Measurements from ENCODE around the gene ZNRF2.

The ZNRF2 gene

DNA sequence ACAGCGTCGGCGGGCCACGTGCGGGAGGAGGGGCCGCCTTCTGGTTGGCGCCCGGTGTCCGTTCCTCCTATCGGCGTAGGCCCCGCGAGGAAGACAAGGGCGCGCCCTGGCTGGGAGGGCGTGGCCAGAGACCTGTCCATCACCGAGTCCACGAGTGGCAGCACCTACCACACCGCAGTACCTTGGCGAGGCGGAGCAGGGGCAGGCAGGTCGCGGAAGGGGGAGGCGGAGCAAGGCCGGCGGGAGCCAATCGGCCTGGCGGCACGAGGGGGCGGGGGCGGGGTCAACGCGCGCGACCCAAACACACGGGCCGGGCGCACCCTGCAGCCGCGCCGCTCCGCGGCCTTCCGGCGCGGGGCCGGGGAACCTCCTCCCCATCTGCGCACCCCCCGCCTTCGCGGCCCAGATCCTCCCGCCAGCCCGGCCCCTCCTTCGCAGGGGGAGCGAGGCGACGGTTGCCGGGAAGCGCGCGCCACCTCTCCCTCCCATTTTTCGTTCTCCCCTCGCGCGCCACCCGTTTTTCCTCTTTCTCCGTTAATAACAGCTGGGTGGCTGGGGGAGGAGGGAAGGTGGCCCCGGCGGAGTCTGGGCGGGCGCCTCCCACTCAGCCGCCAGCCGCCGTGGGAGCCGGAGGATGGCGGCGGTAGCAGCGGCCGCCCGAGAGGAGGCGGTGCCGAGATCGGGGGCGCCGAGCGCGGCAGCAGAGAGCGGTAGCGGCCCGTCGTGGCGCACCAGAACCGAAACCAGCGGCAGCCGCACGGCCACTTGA lies at the start of gene ZNRF2:
Gene ZNRF2, plus strand, starts transcription at position 300 of the 769 bp plus-strand sequence. CDS start 761 bp downstream, outside the sequence.
- peak; percentile 92 to 98 for DNase-seq (ENCODE audit: low read depth in 2 of 2, low spot score in 1 of 2)

DNA sequence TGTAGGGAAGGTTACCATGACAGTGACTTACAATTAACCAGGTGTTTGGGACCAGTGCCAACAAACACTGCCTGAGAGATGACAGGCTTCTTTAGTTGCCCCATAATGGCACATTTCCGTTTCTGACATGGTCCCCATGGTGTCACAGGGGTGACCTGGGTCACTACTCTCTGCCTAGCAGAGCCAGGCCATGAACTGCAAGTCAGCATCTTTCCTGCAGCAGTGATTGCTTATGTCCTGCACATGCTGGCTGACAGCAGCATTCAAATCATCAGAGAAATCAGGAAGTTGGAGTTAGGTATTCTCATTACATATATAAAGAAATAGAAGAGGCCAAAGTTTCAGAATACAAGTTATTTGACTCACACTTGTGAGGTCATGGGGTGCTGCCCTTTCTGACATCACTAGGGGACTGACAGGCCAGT lies 47.1 kb upstream of the ZNRF2 start:
- no peak for DNase-seq (ENCODE audit: low read depth in 2 of 2, low spot score in 1 of 2)

DNA sequence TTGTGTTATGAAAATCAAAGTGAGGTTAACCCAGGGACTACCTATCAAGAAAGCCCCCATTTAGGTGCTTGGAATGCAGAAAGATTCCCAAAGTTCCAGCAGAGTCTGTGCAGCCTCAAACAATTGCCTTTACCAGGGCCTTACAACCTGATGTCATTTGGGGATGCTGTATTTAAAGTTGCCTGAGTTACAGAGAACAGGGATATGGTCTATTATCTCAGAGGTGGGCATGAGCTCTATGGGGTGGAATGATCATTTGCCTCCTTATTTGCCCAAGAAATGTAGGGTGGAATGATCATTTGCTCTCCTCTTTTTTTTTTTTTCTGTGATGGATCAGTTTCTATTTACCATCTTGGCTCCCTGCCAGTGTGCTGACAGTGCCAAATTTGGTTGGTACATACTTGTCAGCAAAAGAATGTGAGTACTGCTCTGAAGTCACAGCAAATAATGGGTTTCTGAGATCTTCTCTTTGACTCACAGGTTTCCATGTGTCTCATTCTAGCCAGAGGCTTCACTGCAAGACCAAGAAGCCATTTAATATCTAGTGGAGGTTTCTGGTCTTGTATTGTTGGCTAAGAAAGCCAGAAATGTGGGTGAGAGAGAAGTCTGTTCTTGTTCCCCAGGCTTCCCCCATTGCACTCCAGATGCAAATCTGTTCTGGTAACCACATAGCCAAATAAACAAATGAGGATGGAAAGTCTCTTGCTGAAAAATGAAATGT lies 45.5 kb upstream of the ZNRF2 start:
- no peak for DNase-seq (ENCODE audit: low read depth in 2 of 2, low spot score in 1 of 2)

DNA sequence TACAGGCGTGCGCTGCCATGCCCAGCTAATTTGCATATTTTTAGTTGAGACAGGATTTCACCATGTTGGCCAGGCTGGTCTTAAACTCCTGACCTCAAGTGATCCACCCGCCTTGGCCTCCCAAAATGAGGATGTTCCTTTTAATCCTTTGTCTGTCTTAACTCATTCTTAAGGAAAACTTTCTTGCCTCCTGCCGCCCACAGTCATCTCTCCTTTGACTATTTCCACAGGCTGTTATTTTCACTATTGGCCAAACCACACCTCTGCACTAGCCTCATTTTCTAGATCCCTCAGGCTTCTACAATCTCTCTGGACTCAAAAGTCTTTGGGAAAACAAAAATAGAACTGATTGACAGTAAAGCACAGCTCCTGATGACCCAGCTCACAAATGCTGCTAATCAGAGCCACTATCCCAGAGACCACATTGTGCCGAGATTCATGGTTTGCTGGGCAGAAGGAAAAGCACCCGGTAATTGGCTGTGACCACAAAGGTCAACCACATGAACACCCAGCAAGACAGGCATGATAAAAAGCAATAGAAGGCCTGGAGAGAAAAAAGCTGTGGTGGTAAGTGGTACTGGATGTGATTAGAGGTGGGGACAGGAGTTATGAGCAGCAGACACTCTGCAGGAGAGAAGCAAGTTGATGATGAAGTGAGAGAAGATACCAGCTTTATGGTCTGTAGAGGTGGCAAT lies 44.1 kb upstream of the ZNRF2 start:
- DNase-seq (ENCODE audit: low read depth in 2 of 2, low spot score in 1 of 2) = no peak

GRCh38 chr7:30241767-30242166 lies 42.6 kb upstream of the ZNRF2 start:
- no peak for DNase-seq (ENCODE audit: low read depth in 2 of 2, low spot score in 1 of 2)

DNA sequence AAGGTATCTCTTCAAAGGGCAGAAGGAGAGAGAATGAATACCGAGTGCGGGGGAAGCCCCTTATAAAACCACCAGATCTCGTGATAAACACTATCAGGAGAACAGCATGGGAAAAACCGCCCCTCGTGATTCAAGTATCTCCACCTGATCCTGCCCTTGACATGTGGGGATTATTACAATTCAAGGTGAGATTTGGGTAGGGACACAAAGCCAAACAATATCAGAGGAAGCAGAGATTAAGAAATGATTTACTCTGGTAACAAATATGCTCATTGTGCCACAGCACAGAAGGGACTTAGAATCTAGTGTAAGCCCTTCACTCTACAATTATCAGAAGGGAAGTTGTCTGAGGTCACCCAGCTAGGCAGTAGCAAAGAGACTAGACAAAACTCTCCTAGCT lies 40.1 kb upstream of the ZNRF2 start:
- no peak for DNase-seq (ENCODE audit: low read depth in 2 of 2, low spot score in 1 of 2)

- DNase-seq (ENCODE audit: low read depth in 2 of 2, low spot score in 1 of 2) = no peak
Observed at GRCh38 chr7:30245913-30246312, 38.5 kb upstream of the ZNRF2 start.

GRCh38 chr7:30246392-30246791 lies 38.0 kb upstream of the ZNRF2 start:
- no peak for DNase-seq (ENCODE audit: low read depth in 2 of 2, low spot score in 1 of 2)

DNA sequence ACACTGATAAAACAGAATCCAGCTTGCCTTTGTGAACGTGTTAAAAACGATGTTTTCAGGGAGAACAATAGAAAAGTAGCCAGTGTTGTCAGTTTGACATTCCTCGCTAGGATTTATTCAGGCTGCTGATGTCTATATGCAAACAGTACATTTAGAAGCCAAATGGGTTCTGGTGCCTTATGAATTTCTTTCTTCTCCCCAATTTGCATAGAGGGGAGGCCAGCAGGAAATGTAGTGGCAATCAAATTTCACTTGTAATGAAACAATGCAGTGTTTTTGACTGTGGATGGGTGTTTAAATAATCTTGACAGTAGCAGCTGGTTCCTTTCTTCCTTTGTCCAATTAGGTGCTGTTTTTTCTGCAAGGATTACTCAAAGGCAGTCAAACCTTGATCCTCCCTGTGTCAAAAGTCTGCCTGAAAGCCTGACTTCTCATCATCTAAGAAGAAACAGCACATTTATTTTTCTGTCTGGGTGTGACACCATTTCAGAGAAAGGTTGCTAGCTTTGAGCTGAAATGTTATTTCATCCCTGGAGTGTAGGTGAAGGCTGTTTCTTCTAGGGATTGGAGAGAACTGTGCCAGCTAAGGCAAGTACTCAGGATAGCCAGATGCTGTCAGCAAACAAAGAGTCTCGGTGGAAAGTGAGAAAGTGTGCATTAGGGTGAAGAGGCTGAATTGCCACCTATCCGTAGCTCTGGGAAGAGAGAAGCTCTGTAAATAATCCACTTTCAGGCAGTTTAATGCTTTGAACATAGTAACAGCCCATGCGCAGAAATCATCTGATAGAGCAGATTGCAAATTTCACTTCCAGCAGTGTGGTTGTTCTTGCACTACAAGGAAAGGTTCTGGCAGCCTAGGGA lies 36.6 kb upstream of the ZNRF2 start:
- DNase-seq (ENCODE audit: low read depth in 2 of 2, low spot score in 1 of 2) = no peak

GRCh38 chr7:30249316-30249715 lies 35.1 kb upstream of the ZNRF2 start:
- DNase-seq (ENCODE audit: low read depth in 2 of 2, low spot score in 1 of 2) = no peak

GRCh38 chr7:30249986-30250774 lies 34.2 kb upstream of the ZNRF2 start:
- DNase-seq (ENCODE audit: low read depth in 2 of 2, low spot score in 1 of 2) = no peak

DNA sequence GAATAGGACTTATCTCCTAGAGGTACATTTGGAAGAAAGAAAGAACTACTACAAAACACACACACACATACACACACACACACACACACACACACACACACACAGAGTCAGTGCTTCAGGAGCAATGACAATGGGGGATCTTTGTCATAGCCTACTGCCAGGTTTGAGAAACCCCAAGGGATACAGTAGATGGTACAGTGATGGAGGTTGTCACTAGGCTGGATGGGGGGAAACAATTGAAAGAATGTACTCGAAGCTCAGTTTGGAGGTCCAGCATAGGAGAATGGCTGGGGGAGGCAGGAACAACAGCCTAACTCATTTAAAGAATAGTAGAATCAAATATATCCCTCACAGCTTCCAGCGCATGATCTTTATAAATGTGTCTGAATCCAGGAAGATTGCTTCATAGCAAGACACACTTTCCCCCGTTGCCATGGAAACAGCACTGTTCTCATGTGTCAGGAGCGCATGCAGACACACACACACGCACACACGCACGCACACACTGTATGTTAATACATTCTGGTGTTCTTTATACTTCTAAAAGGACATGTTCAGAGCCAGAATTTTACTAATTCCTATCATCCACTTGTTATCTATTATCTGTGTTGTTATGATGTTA lies 32.6 kb upstream of the ZNRF2 start:
- no peak for DNase-seq (ENCODE audit: low read depth in 2 of 2, low spot score in 1 of 2)

DNA sequence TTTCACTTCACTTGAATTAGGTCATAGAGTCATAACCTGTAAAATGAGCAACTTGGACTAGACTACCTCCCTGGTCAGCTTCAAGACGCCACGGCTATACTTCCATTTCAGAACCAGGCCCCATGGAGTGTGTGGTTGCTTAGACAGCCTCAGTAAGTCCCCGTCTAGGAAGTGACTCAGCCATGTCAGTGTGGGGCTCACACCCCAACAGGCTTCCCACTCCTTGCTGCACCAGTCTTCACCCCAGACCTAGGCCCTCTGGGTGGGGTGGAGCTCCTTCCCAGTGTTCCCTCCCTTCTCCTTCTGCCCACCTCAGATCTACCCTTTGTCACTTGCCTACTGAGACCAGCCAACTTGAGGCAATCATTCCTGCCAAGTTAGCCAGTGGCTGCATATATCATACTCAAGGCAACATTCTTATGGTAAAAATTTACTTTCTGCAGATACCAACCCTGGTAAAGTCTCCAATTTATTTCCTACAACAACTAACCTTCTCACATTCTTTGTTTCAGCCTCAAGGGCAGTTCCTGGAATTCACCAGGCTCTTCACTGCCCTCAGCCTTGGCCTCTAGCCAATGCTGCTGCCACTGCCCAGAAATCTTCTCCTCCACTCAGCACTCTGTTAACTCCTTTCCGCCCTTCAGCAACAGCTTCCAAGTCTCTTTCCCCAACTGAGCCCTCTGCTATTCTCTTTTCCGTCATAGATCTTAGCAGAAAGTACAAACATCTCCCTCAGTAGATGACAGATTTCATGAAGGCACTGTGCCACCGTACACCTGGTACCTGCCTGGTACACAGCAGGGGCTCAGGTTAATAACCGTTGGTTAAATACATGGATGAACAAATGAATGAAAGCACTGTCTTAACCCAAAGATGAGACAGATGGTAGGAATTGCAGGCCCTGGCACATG lies 31.3 kb upstream of the ZNRF2 start:
- DNase-seq (ENCODE audit: low read depth in 2 of 2, low spot score in 1 of 2) = no peak

- DNase-seq (ENCODE audit: low read depth in 2 of 2, low spot score in 1 of 2) = no peak
Observed at GRCh38 chr7:30253796-30254165, 30.6 kb upstream of the ZNRF2 start.

GRCh38 chr7:30254248-30254647 lies 30.1 kb upstream of the ZNRF2 start:
- DNase-seq (ENCODE audit: low read depth in 2 of 2, low spot score in 1 of 2) = no peak

- no peak for DNase-seq (ENCODE audit: low read depth in 2 of 2, low spot score in 1 of 2)
Observed at GRCh38 chr7:30254717-30255063, 29.7 kb upstream of the ZNRF2 start.

GRCh38 chr7:30255064-30255769 lies 29.2 kb upstream of the ZNRF2 start:
- DNase-seq (ENCODE audit: low read depth in 2 of 2, low spot score in 1 of 2) = no peak

GRCh38 chr7:30256349-30256858 lies 28.0 kb upstream of the ZNRF2 start:
- no peak for DNase-seq (ENCODE audit: low read depth in 2 of 2, low spot score in 1 of 2)
